ENCODE data around the gene MALT1.

Gene MALT1

GRCh38 chr18:58694720-58695468 lies 23.6 kb downstream of the MALT1 start:
- no peak for DNase-seq

- no peak for DNase-seq
Observed at GRCh38 chr18:58695772-58696171, 24.5 kb downstream of the MALT1 start.

- DNase-seq = no peak
Observed at GRCh38 chr18:58697146-58697545, 25.9 kb downstream of the MALT1 start.

GRCh38 chr18:58698701-58699193 lies 27.5 kb downstream of the MALT1 start:
- DNase-seq = no peak

GRCh38 chr18:58699551-58699950 lies 28.3 kb downstream of the MALT1 start:
- DNase-seq = no peak

- no peak for DNase-seq
Observed at GRCh38 chr18:58700209-58700608, 28.9 kb downstream of the MALT1 start.

- DNase-seq = no peak
Observed at GRCh38 chr18:58712930-58713329, 41.7 kb downstream of the MALT1 start.

GRCh38 chr18:58714259-58714658 lies 43.0 kb downstream of the MALT1 start:
- DNase-seq = no peak

- no peak for DNase-seq
Observed at GRCh38 chr18:58714821-58715220, 43.6 kb downstream of the MALT1 start.

- DNase-seq = no peak
Observed at GRCh38 chr18:58715540-58715939, 44.3 kb downstream of the MALT1 start.

- no peak for DNase-seq
Observed at GRCh38 chr18:58716060-58716756, 44.9 kb downstream of the MALT1 start.

GRCh38 chr18:58721566-58722239 lies 50.4 kb downstream of the MALT1 start:
- DNase-seq = no peak

- no peak for DNase-seq
Observed at GRCh38 chr18:58723810-58724602, 52.7 kb downstream of the MALT1 start.

- no peak for DNase-seq
Observed at GRCh38 chr18:58726671-58727070, 55.4 kb downstream of the MALT1 start.

GRCh38 chr18:58727776-58728500 lies 56.7 kb downstream of the MALT1 start:
- DNase-seq = no peak

GRCh38 chr18:58728719-58729118 lies 57.5 kb downstream of the MALT1 start:
- no peak for DNase-seq

- no peak for DNase-seq
Observed at GRCh38 chr18:58730618-58731017, 59.4 kb downstream of the MALT1 start.

GRCh38 chr18:58732471-58732870 lies 61.2 kb downstream of the MALT1 start:
- DNase-seq = no peak

- no peak for DNase-seq
Observed at GRCh38 chr18:58733866-58734265, 62.6 kb downstream of the MALT1 start.

GRCh38 chr18:58738322-58738721 lies 67.1 kb downstream of the MALT1 start:
- no peak for DNase-seq

- DNase-seq = no peak
Observed at GRCh38 chr18:58745914-58746313, 74.6 kb downstream of the MALT1 start.

GRCh38 chr18:58748899-58749595 lies 77.8 kb downstream of the MALT1 start:
- DNase-seq = no peak

All from activated CD8-positive, alpha-beta memory T cell treated with anti-CD3 and anti-CD28 coated beads for 24 hours (primary cell).